LNCAP (cell line): ENCODE results near the gene AMFR.

Experiments
- TF ChIP-seq, protein P1 (sequence below): fragments of 450-650 bp; IDR thresholded peaks from 2 replicates; pipeline ENCODE4 v1.5.1; 2017; ENCODE audit warnings: mild to moderate bottlenecking

The AMFR gene

DNA sequence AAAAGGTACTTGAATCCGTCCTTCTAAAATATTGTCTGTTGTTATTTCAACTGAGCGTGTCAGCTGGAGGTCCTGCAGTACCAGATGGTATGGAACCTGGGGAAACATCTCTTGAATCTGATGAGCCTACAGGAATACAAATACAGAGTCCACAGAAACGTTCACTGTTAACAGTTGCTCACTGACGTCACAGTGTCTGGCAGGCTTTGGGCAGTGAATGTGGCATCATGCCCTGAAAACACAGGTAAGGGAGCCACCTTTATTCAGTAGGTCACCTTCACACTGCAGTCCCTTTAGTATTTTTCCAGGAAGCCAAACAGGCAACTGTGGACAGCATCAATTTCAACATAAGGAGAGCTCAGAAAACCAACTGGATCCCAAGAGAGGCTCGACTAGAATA is 56.1 kb downstream of the AMFR start:
- TF ChIP-seq, protein P1, sequence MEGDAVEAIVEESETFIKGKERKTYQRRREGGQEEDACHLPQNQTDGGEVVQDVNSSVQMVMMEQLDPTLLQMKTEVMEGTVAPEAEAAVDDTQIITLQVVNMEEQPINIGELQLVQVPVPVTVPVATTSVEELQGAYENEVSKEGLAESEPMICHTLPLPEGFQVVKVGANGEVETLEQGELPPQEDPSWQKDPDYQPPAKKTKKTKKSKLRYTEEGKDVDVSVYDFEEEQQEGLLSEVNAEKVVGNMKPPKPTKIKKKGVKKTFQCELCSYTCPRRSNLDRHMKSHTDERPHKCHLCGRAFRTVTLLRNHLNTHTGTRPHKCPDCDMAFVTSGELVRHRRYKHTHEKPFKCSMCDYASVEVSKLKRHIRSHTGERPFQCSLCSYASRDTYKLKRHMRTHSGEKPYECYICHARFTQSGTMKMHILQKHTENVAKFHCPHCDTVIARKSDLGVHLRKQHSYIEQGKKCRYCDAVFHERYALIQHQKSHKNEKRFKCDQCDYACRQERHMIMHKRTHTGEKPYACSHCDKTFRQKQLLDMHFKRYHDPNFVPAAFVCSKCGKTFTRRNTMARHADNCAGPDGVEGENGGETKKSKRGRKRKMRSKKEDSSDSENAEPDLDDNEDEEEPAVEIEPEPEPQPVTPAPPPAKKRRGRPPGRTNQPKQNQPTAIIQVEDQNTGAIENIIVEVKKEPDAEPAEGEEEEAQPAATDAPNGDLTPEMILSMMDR, result no peak

DNA sequence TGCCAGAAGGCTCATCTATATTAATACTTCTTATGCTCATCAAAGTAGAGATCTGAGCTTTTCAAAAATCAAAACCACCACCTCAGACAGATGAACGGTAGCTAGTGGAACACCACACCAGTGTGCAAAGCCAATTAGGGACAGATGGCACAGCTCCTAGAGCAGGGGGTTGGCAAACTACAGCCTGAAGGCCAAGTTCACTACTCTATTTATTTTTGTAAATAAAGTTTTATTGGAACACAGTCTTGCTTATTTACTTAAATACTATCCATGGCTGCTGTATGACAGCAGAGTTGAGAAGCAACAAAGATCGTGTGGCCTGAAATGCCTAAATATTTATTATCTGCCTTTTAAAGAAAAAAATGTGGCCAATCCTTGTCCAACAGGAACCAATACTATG is 56.8 kb downstream of the AMFR start:
- TF ChIP-seq, protein P1, result no peak

DNA sequence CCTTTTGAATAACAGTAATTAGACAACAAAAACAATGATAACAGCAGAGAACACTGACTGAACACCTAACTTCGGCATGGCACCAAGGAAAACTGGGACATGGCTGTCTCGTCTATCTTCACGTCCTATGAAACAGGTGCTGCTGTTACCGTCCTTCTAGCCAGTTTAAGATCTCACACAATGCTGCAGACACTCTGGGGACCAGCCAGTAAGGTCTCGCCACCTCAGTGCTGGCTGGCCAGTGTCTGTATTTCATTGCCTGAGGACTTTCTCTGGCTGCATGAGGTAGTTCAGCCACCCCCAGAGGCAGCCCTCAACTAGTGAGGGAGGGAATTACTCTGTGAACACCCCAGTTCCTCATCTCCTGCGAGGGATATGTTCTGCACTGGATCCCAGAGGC is 57.6 kb downstream of the AMFR start:
- TF ChIP-seq, protein P1, result no peak

DNA sequence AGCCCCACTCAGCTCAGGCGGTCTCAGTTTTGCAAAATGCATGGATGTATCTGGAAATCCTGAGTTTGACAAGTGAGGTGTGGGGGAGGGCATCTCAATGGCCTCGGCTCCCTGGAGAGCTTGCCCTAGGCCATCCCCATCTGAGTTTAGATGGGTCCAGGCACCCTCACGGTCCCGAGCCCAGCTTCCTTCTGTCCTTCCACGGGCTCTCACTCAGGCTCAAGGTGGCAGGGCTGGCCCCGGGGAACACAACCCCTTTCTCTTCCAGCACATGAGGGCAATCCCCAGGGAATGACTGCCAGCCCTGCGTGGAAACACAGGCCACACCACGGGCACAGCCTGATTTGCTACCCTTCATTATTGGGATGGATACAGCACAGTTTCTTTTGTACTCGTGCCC is 58.4 kb downstream of the AMFR start:
- TF ChIP-seq, protein P1, result no peak

DNA sequence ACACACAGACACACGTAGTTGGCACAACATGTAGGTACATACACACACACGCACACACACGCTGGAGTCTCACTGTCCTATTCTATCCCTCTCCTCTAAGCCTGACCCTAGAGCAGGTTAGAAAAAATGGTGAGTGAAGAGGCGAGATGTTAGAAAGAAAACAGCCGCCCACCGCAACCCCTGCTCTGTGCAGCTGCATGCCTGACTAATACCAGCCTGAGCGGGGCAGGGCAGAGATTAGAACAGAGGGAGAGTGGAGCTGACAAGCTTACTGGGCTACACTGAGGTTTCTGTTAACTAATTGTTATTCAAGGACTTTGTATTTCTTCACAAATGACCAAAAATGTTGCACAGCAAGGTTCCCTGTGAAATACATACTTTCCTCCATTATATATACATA is 59.8 kb downstream of the AMFR start:
- TF ChIP-seq, protein P1, result no peak

DNA sequence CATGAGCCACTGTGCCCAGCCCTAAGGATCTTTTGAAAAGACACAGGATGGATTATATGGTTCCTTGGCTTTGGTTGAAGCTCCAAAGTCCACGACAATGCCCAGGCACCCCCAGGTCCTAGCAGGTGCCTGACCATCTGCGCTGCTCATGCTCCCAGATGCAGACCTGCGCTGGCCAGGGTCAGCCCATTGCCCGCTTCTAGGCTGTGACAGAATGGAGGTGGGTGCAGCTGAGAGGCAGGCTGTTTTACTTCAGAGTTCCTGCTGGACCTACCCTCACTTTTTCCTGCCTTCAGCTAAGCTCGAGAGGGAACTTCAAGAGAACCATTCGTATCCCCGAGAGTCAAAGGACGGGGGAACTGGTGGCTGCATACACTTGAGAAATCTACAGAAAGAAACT is 60.5 kb downstream of the AMFR start:
- TF ChIP-seq, protein P1, result no peak

DNA sequence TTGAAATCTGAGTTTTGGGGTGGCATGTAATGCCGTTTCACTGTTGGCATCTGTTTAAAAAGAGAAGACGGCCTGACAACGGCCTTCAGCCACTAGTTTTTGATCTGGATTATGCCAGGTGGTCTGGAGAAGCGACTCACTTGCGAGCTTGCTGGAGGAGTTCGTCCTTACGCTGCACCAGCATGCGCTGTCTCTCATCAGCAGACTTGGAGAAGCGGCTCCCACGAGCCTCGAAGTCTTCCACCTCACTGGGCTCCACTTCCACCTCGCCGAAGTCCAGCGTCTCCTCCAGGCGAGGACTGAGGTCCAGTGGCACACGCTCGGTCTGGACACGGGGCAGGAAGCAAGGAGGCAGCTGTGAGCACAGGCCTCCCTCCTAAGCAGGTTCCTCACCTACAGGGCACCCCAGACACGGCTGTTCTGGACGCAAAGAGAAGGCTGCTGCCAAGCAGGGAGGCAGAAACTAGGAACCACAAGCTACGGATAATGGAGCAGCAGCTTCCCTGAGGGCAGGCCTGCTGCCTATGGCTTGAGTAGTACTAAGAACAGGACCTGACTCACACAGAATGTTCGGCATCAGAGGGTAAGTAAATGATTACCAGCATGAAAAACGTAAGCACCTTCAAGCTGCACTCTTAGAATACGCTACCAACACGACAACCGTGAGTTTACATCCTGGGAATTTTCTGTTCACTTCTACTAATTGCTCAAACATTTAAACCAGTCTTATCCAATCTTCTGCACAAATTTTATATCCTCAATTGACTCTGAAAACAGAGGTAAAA is 61.4 kb downstream of the AMFR start:
- TF ChIP-seq, protein P1, result no peak
